ENCODE results near the gene OASL.
"Not testable (repeated sequence)": the region's sequence is repeated elsewhere in the genome, so short reads cannot be mapped to it uniquely, and the experiment has no call there.

Gene OASL

GRCh38 chr12:121038861-121039668 is at the start of gene OASL:
TSS of gene OASL (minus strand) at chr12:121039246. CDS start at chr12:121038971, 275 bp downstream.
- DNase-seq (ENCODE audit: low read depth): peak; percentile 43

- no peak for DNase-seq (ENCODE audit: low read depth)
Observed at GRCh38 chr12:121088195-121088585, 49.1 kb upstream of the OASL start.

GRCh38 chr12:121087467-121088194 is 48.6 kb upstream of the OASL start:
- DNase-seq (ENCODE audit: low read depth): no peak

- DNase-seq (ENCODE audit: low read depth): no peak
Observed at GRCh38 chr12:121086781-121087295, 47.8 kb upstream of the OASL start.

- no peak for DNase-seq (ENCODE audit: low read depth)
Observed at GRCh38 chr12:121085506-121086353, 46.7 kb upstream of the OASL start.

GRCh38 chr12:121085069-121085468 is 46.0 kb upstream of the OASL start:
- no peak for DNase-seq (ENCODE audit: low read depth)

GRCh38 chr12:121084229-121084628 is 45.2 kb upstream of the OASL start:
- no peak for DNase-seq (ENCODE audit: low read depth)

- no peak for DNase-seq (ENCODE audit: low read depth)
Observed at GRCh38 chr12:121080909-121081308, 41.9 kb upstream of the OASL start.

- no peak for DNase-seq (ENCODE audit: low read depth)
Observed at GRCh38 chr12:121079736-121080272, 40.8 kb upstream of the OASL start.

- not testable (repeated sequence) for DNase-seq (ENCODE audit: low read depth)
Observed at GRCh38 chr12:121077440-121077839, 38.4 kb upstream of the OASL start.

GRCh38 chr12:121075911-121076310 is 36.9 kb upstream of the OASL start:
- not testable (repeated sequence) for DNase-seq (ENCODE audit: low read depth)

- no peak for DNase-seq (ENCODE audit: low read depth)
Observed at GRCh38 chr12:121072147-121072546, 33.1 kb upstream of the OASL start.

GRCh38 chr12:121069206-121069605 is 30.2 kb upstream of the OASL start:
- no peak for DNase-seq (ENCODE audit: low read depth)

GRCh38 chr12:121065345-121065744 is 26.3 kb upstream of the OASL start:
- no peak for DNase-seq (ENCODE audit: low read depth)

GRCh38 chr12:121064586-121064985 is 25.5 kb upstream of the OASL start:
- DNase-seq (ENCODE audit: low read depth): not testable (repeated sequence)

GRCh38 chr12:121064116-121064515 is 25.1 kb upstream of the OASL start:
- DNase-seq (ENCODE audit: low read depth): no peak

- no peak for DNase-seq (ENCODE audit: low read depth)
Observed at GRCh38 chr12:121062391-121063045, 23.5 kb upstream of the OASL start.

- DNase-seq (ENCODE audit: low read depth): no peak
Observed at GRCh38 chr12:121061831-121062230, 22.8 kb upstream of the OASL start.

- DNase-seq (ENCODE audit: low read depth): peak; percentile 24
Observed at GRCh38 chr12:121060149-121061001, 21.3 kb upstream of the OASL start.

All from stimulated activated CD8-positive, alpha-beta memory T cell treated with anti-CD3 and anti-CD28 coated beads, Interleukin-12 subunit alpha, Interleukin-12 subunit beta, amount 100 ng/mL, for 4 hours (primary cell).